Testis (tissue), 3 donors: ENCODE data around the gene CCDC14. TPM values are rescaled to one million over a fixed set of nuclear protein-coding genes. Genes with fewer than 3 reads are reported as not detected.

Experiments
- DNase-seq: peaks from one replicate; pipeline ENCODE4 v3.0.0-alpha.2; 2019
- H3K27ac ChIP-seq, 2 donors: fragments of 200-600 bp; sonication (generic); one replicate each; pipeline ENCODE4 v1.5.1; 2019
- H3K27me3 ChIP-seq: fragments of 200-600 bp; sonication (generic); one replicate; pipeline ENCODE4 v1.5.1; 2019
- H3K36me3 ChIP-seq: fragments of 200-600 bp; sonication (generic); one replicate; pipeline ENCODE4 v1.5.1; 2017; ENCODE audit warnings: low read depth; ENCODE audit errors: missing control alignments
- H3K4me1 ChIP-seq: fragments of 200-600 bp; sonication (generic); one replicate; pipeline ENCODE4 v1.5.1; 2019
- H3K4me3 ChIP-seq, 2 donors: fragments of 200-600 bp; sonication (generic); one replicate each; pipeline ENCODE4 v1.5.1; 2017 to 2019
- H3K9me3 ChIP-seq: fragments of 200-600 bp; sonication (generic); one replicate; pipeline ENCODE4 v1.5.1; 2017
- POLR2A ChIP-seq: fragments of 450-650 bp; IDR thresholded peaks from one replicate; pipeline ENCODE4 v1.6.1; 2017; ENCODE audit warnings: antibody characterized with exemption, mild to moderate bottlenecking, moderate library complexity
- WGBS, 2 donors: methylation state at CpG; one replicate each; pipeline ENCODE4 v1.1.5; 2018; 5-methylcytosine and 5-hydroxymethylcytosine counted together
- intact Hi-C: fragments of 100-400 bp; cut with DNase I; formaldehyde crosslinking; loops from one replicate; pipeline ENCODE4 v1.15.1; 2023; ENCODE audit warnings: low total_unique reads
- polyA plus RNA-seq: library from polyadenylated mRNA; stranded (reverse); fragments of 350-450 nt; fragmentation: Illumina TruSeq; extraction: RNeasy Lipid Tissue Mini Kit (QIAGEN cat#74804); gene quantifications from one replicate; pipeline ENCODE4 v1.2.3, GENCODE V29; 2014; ENCODE audit warnings: low read depth, low replicate concordance; ENCODE audit not compliant: insufficient read depth
- total RNA-seq, 2 donors: library from RNA; depleted of rRNA; stranded (reverse); fragments of >200 nt; gene quantifications; one replicate each; pipeline ENCODE4 v1.2.3, GENCODE V29; 2016
- TF ChIP-seq, protein P1 (sequence below), 3 experiments: fragments of 450-650 bp in 2 of 3; fragments of 200-600 bp in 1 of 3; sonication (generic) in 1 of 3; IDR thresholded peaks; one replicate each; pipeline ENCODE4 v1.5.1; 2016 to 2019; ENCODE audit warnings: antibody characterized with exemption in 3 of 3, mild to moderate bottlenecking in 2 of 3, moderate library complexity in 1 of 3

The CCDC14 gene
- total and polyA plus RNA-seq, 3 donors from 2014 or later, result 33.3 to 101 (median 63.7) TPM

DNA sequence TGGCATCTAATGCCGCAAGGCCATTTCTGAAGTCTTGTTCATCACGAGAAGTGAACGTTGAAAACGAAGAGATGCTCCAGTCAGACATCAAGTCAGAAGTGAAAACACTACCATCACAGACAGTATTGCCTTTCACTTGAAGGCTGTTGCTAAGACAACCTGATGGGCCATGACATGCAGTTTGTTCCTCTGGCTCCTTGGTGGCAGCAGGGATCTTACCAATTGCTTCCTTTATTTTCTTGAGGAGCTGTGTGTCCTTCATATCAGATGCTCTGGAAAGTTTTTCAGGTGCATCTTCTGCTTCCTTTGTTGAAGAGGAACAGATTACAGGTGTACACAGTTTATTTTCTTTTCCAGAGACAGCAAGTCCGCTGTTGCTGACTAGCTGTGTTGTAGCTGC, 46.2 kb downstream of the CCDC14 start:
- no peaks in the 10 kb centered on the region for H3K36me3 ChIP-seq
- no peaks in the 10 kb centered on the region for H3K27me3 ChIP-seq
- TF ChIP-seq POLR2A, result no peak
- TF ChIP-seq, protein P1, sequence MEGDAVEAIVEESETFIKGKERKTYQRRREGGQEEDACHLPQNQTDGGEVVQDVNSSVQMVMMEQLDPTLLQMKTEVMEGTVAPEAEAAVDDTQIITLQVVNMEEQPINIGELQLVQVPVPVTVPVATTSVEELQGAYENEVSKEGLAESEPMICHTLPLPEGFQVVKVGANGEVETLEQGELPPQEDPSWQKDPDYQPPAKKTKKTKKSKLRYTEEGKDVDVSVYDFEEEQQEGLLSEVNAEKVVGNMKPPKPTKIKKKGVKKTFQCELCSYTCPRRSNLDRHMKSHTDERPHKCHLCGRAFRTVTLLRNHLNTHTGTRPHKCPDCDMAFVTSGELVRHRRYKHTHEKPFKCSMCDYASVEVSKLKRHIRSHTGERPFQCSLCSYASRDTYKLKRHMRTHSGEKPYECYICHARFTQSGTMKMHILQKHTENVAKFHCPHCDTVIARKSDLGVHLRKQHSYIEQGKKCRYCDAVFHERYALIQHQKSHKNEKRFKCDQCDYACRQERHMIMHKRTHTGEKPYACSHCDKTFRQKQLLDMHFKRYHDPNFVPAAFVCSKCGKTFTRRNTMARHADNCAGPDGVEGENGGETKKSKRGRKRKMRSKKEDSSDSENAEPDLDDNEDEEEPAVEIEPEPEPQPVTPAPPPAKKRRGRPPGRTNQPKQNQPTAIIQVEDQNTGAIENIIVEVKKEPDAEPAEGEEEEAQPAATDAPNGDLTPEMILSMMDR (IDR thresholded peaks at IDR 0.05), result no peak
- no peak overlapping the region for H3K4me3 ChIP-seq
- no peaks in the 10 kb centered on the region for H3K9me3 ChIP-seq
- H3K27ac ChIP-seq, result no peak overlapping the region
- WGBS, 2 donors, result 76 to 86% methylated on average over 5 of the region's 5 CpGs
- no peaks in the 10 kb centered on the region for H3K4me1 ChIP-seq
- intact Hi-C loops, result no loop called here
- DNase-seq, result no peak

- no peak overlapping the region for H3K27ac ChIP-seq
- no peaks in the 10 kb centered on the region for H3K9me3 ChIP-seq
- 90 to 98% methylated on average over 2 of the region's 2 CpGs for WGBS, 2 donors
- no peak for DNase-seq
- TF ChIP-seq, protein P1 (IDR thresholded peaks at IDR 0.05), result no peak
- TF ChIP-seq POLR2A, result no peak
- H3K27me3 ChIP-seq, result no peaks in the 10 kb centered on the region
- H3K4me3 ChIP-seq, result no peak overlapping the region
- no peaks in the 10 kb centered on the region for H3K36me3 ChIP-seq
- intact Hi-C loops, result no loop called here
- H3K4me1 ChIP-seq, result no peaks in the 10 kb centered on the region
These were observed 51.2 kb downstream of the CCDC14 start for GRCh38 chr3:123909785-123910184.

DNA sequence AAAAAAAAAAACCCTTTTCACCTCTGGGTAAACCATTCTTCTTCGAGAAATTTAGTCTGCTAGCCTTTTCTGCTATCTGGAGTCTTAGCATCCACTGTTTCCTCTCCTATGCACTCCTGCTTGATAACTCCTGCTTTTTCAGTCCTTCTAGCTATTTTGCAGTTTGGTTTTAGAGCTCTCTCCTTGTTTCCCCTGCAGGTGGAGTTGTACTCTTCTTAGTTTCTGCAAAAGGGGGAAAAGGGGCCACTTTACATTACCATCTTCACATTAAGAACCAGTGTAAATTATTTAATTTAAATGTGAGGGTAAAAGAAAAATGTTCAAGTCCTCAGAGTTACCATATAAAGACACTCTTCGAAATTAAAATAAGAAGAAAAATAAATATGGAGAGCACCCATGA, 53.3 kb downstream of the CCDC14 start:
- Histone ChIP-seq H3K36me3 (no peaks in the 10 kb centered on the region), H3K27ac (no peak overlapping the region), H3K27me3 (no peaks in the 10 kb centered on the region), H3K4me3 (no peak overlapping the region), H3K9me3 (no peaks in the 10 kb centered on the region), H3K4me1 (no peaks in the 10 kb centered on the region)
- intact Hi-C loops, result no loop called here
- WGBS, 2 donors, result 74 to 76% methylated on average over 2 of the region's 2 CpGs
- no peak for TF ChIP-seq POLR2A
- TF ChIP-seq, protein P1 (IDR thresholded peaks at IDR 0.05), result no peak
- DNase-seq, result no peak

GRCh38 chr3:123899300-123899865, 61.6 kb downstream of the CCDC14 start:
- H3K27ac ChIP-seq, result no peak overlapping the region
- no peaks in the 10 kb centered on the region for H3K27me3 ChIP-seq
- intact Hi-C loops, result no loop called here
- no peaks in the 10 kb centered on the region for H3K9me3 ChIP-seq
- 87 to 88% methylated on average over 5 of the region's 5 CpGs for WGBS, 2 donors
- no peak for DNase-seq
- H3K4me1 ChIP-seq, result no peaks in the 10 kb centered on the region
- no peak overlapping the region for H3K4me3 ChIP-seq
- TF ChIP-seq POLR2A, result no peak
- TF ChIP-seq, protein P1 (IDR thresholded peaks at IDR 0.05), result no peak
- H3K36me3 ChIP-seq, result no peaks in the 10 kb centered on the region

DNA sequence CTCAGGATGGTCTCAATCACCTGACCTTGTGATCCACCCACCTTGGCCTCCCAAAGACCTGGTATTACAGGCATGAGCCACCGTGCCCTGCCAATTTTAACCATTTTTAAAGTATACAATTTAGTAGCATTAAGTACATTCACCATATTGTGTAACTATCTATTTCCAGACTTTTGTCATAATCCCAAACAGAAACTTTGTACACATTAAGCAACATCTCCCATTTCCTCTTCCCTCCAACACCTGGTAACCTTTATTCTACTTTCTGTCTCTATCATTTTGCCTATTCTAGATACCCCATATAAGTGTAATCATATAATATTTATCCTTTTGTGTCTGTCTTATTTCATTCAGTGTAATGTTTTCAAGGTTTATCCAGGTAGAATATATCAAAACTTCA, 68.0 kb downstream of the CCDC14 start:
- H3K4me1 ChIP-seq, result no peaks in the 10 kb centered on the region
- DNase-seq, result no peak
- TF ChIP-seq, protein P1 (IDR thresholded peaks at IDR 0.05), result no peak
- no peak for TF ChIP-seq POLR2A
- no peak overlapping the region for H3K27ac ChIP-seq
- H3K9me3 ChIP-seq, result no peaks in the 10 kb centered on the region
- 94 to 97% methylated on average over 1 of the region's 1 CpG for WGBS, 2 donors
- H3K36me3 ChIP-seq, result no peaks in the 10 kb centered on the region
- intact Hi-C loops, result no loop called here
- H3K27me3 ChIP-seq, result no peaks in the 10 kb centered on the region
- no peak overlapping the region for H3K4me3 ChIP-seq
